KMS-11 (cell line): Measurements from ENCODE around the gene ID1.

Source experiments
- H2AFZ ChIP-seq: fragments of 200-600 bp; sonication (generic); 2 replicates; pipeline ENCODE4 v1.6.1; 2016; ENCODE audit warnings: antibody characterized with exemption, mixed run types, low read depth
- H3K27ac ChIP-seq: fragments of 200-600 bp; sonication (generic); 2 replicates; pipeline ENCODE4 v1.6.1; 2016; ENCODE audit warnings: mild to moderate bottlenecking, mixed run types
- H3K27me3 ChIP-seq: fragments of 200-600 bp; sonication (generic); 2 replicates; pipeline ENCODE4 v1.6.1; 2017; ENCODE audit warnings: mild to moderate bottlenecking, low read depth, mixed run types, moderate library complexity; ENCODE audit not compliant: insufficient read depth
- H3K36me3 ChIP-seq: fragments of 200-600 bp; sonication (generic); 2 replicates; pipeline ENCODE4 v1.6.1; 2017; ENCODE audit warnings: mild to moderate bottlenecking, mixed run types; ENCODE audit not compliant: insufficient read depth
- H3K4me1 ChIP-seq: fragments of 200-600 bp; sonication (generic); 2 replicates; pipeline ENCODE4 v1.6.1; 2016; ENCODE audit warnings: mild to moderate bottlenecking, low read depth, mixed run types; ENCODE audit not compliant: poor library complexity, severe bottlenecking
- H3K4me2 ChIP-seq: fragments of 200-600 bp; sonication (generic); 2 replicates; pipeline ENCODE4 v1.7.0; 2016; ENCODE audit warnings: mild to moderate bottlenecking, mixed run types
- H3K4me3 ChIP-seq: fragments of 200-600 bp; sonication (generic); IDR thresholded peaks from 2 replicates; pipeline ENCODE4 v1.6.1; 2017; ENCODE audit warnings: low read depth, low read length, mixed read lengths; ENCODE audit not compliant: insufficient read depth
- H3K79me2 ChIP-seq: fragments of 200-600 bp; sonication (generic); 2 replicates; pipeline ENCODE4 v1.6.1; 2016; ENCODE audit warnings: low read depth, mixed run types; ENCODE audit not compliant: insufficient read depth
- H3K9ac ChIP-seq: fragments of 200-600 bp; sonication (generic); 2 replicates; pipeline ENCODE4 v1.6.1; 2016; ENCODE audit warnings: mild to moderate bottlenecking, mixed run types
- H4K20me1 ChIP-seq: fragments of 200-600 bp; sonication (generic); 2 replicates; pipeline ENCODE4 v1.6.1; 2016; ENCODE audit warnings: mild to moderate bottlenecking, mixed run types; ENCODE audit not compliant: insufficient read depth
- TF ChIP-seq, protein P1 (sequence below): fragments of 200-600 bp; sonication (generic); conservative IDR thresholded peaks from 2 replicates; pipeline ENCODE4 v1.6.1; 2017; ENCODE audit warnings: low read depth, mild to moderate bottlenecking, antibody characterized with exemption, low read length, moderate library complexity, mixed read lengths

The ID1 gene

DNA sequence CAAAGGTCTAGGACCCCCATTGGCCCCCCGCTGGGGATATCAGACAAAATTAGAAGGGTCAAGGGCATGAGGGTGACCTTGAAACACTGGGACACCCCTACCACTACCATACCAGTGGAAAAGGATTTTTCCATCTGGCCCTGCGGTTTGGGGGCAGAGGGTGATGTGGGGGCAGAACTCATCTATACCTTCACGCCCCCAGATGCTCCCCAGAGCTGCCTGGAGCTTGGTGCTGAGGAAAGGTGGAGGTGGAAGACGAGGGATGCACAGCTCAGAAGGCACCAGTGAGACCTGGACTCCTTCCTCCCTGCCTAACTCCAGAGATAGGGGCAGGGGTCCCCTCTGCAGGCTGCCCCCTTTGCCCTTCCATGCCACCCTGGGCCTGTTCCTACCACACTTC, 33.7 kb downstream of the ID1 start:
- Histone ChIP-seq H3K4me3 (no peak overlapping the region), H3K9ac (no peak overlapping the region), H3K27me3 (no peaks in the 10 kb centered on the region), H3K4me2 (no peak overlapping the region), H3K79me2 (no peaks in the 10 kb centered on the region), H3K36me3 (no peaks in the 10 kb centered on the region), H3K4me1 (peaks cover 14% of the 10 kb centered on the region), H4K20me1 (no peaks in the 10 kb centered on the region), H3K27ac (no peak overlapping the region), H2AFZ (no peak overlapping the region)
- TF ChIP-seq, protein P1, sequence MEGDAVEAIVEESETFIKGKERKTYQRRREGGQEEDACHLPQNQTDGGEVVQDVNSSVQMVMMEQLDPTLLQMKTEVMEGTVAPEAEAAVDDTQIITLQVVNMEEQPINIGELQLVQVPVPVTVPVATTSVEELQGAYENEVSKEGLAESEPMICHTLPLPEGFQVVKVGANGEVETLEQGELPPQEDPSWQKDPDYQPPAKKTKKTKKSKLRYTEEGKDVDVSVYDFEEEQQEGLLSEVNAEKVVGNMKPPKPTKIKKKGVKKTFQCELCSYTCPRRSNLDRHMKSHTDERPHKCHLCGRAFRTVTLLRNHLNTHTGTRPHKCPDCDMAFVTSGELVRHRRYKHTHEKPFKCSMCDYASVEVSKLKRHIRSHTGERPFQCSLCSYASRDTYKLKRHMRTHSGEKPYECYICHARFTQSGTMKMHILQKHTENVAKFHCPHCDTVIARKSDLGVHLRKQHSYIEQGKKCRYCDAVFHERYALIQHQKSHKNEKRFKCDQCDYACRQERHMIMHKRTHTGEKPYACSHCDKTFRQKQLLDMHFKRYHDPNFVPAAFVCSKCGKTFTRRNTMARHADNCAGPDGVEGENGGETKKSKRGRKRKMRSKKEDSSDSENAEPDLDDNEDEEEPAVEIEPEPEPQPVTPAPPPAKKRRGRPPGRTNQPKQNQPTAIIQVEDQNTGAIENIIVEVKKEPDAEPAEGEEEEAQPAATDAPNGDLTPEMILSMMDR: no peak

- Histone ChIP-seq H4K20me1 (no peaks in the 10 kb centered on the region), H3K27ac (no peak overlapping the region), H3K9ac (no peak overlapping the region), H3K4me2 (no peak overlapping the region), H3K4me3 (no peak overlapping the region), H3K27me3 (no peaks in the 10 kb centered on the region), H2AFZ (no peak overlapping the region), H3K4me1 (peaks cover 14% of the 10 kb centered on the region), H3K36me3 (no peaks in the 10 kb centered on the region), H3K79me2 (no peaks in the 10 kb centered on the region)
- TF ChIP-seq, protein P1: no peak
Measured at GRCh38 chr20:31640259-31640658, 35.2 kb downstream of the ID1 start.

DNA sequence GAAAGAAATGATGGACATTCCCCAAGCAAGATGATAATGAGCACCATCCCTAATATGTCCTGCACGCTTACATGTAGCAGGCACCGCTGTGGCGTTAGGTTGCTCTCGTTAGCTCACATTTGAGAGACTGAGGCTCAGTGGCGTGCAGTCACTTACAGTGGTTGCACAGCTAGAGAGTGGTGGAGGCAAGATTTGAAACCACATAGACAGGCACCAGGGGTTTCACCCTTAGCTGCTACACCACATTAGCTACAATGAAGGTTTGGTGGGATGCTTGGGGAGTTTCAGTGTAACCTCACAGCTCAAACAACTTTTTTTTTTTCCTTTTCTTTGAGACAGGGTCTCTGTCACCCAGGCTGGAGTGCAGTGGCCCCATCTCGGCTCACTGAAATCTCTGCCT, 36.3 kb downstream of the ID1 start:
- no peaks in the 10 kb centered on the region for H3K79me2 ChIP-seq
- no peaks in the 10 kb centered on the region for H3K36me3 ChIP-seq
- H2AFZ ChIP-seq: no peak overlapping the region
- H4K20me1 ChIP-seq: no peaks in the 10 kb centered on the region
- TF ChIP-seq, protein P1: no peak
- peaks cover 14% of the 10 kb centered on the region for H3K4me1 ChIP-seq
- no peak overlapping the region for H3K9ac ChIP-seq
- peak overlapping the region; percentile 12; the same call in 1 of the 2 replicates for H3K4me2 ChIP-seq
- no peaks in the 10 kb centered on the region for H3K27me3 ChIP-seq
- H3K4me3 ChIP-seq: no peak overlapping the region
- H3K27ac ChIP-seq: no peak overlapping the region

- Histone ChIP-seq H2AFZ (no peak overlapping the region), H3K4me3 (no peak overlapping the region)
Measured at GRCh38 chr20:31642837-31643236, 37.7 kb downstream of the ID1 start.

More at GRCh38 chr20:31642837-31643236, 37.7 kb downstream of the ID1 start:
- H4K20me1 ChIP-seq: no peaks in the 10 kb centered on the region
- H3K36me3 ChIP-seq: no peaks in the 10 kb centered on the region
- no peaks in the 10 kb centered on the region for H3K27me3 ChIP-seq
- TF ChIP-seq, protein P1: no peak
- no peak overlapping the region for H3K9ac ChIP-seq
- H3K27ac ChIP-seq: no peak overlapping the region
- peaks cover 14% of the 10 kb centered on the region for H3K4me1 ChIP-seq
- H3K79me2 ChIP-seq: no peaks in the 10 kb centered on the region
- H3K4me2 ChIP-seq: no peak overlapping the region
